HepG2 (cell line): ENCODE data around the gene IGF2. TPM values are rescaled to one million over a fixed set of nuclear protein-coding genes. Genes with fewer than 3 reads are reported as not detected.

ENCODE experiments used
- AFF4 ChIP-seq: sonication (generic); formaldehyde crosslinking; IDR thresholded peaks from 2 replicates; pipeline ENCODE4 v1.4.0; 2020; ENCODE audit warnings: missing genetic modification reagents
- ARNT ChIP-seq: fragments of 450-650 bp; IDR thresholded peaks from 2 replicates; pipeline ENCODE4 v1.6.1; 2017
- CENPBD1 ChIP-seq: sonication (generic); formaldehyde crosslinking; IDR thresholded peaks from 2 replicates; pipeline ENCODE4 v1.8.0; 2022; ENCODE audit warnings: missing genetic modification reagents, low read depth, mild to moderate bottlenecking, borderline replicate concordance
- CSRNP1 ChIP-seq: sonication (generic); formaldehyde crosslinking; IDR thresholded peaks from 2 replicates; pipeline ENCODE4 v1.8.1; 2023; ENCODE audit warnings: mild to moderate bottlenecking, missing genetic modification reagents
- HDAC1 ChIP-seq: sonication (generic); formaldehyde crosslinking; IDR thresholded peaks from 2 replicates; pipeline ENCODE4 v1.5.1; 2020; ENCODE audit warnings: mild to moderate bottlenecking, missing genetic modification reagents
- HNRNPK ChIP-seq: fragments of 200-400 bp; formaldehyde crosslinking; IDR thresholded peaks from 2 replicates; pipeline ENCODE4 v1.6.1; 2018; ENCODE audit warnings: low read length, low read depth, moderate library complexity, mild to moderate bottlenecking; ENCODE audit not compliant: poor library complexity, severe bottlenecking
- SMC3 ChIP-seq: IDR thresholded peaks from 2 replicates; pipeline ENCODE4 v1.6.1; 2011; ENCODE audit warnings: low read length, improper control_type of control experiment
- SP1 ChIP-seq, 2 experiments: fragments of 450-650 bp in 1 of 2; sonication (generic) in 1 of 2; formaldehyde crosslinking in 1 of 2; IDR thresholded peaks; 2 replicates each; pipeline versions ENCODE4 v1.4.0 to v1.6.1; 2016 to 2020; ENCODE audit warnings: missing genetic modification reagents in 1 of 2
- TARDBP ChIP-seq: sonication (generic); formaldehyde crosslinking; IDR thresholded peaks from 2 replicates; pipeline ENCODE4 v1.8.0; 2022; ENCODE audit warnings: mild to moderate bottlenecking, missing genetic modification reagents
- TEF ChIP-seq: sonication (generic); formaldehyde crosslinking; IDR thresholded peaks from 2 replicates; pipeline ENCODE4 v1.5.0; 2020; ENCODE audit warnings: missing genetic modification reagents
- ZBTB25 ChIP-seq: IDR thresholded peaks from 2 replicates; pipeline ENCODE4 v1.6.1; 2018; ENCODE audit warnings: missing genetic modification reagents
- ZFP82 ChIP-seq: sonication (generic); formaldehyde crosslinking; IDR thresholded peaks from 2 replicates; pipeline ENCODE4 v1.5.1; 2020; ENCODE audit warnings: mild to moderate bottlenecking, missing genetic modification reagents, borderline replicate concordance
- ZGPAT ChIP-seq: IDR thresholded peaks from 2 replicates; pipeline ENCODE4 v1.6.1; 2016; ENCODE audit warnings: mild to moderate bottlenecking
- ZNF414 ChIP-seq: sonication (generic); formaldehyde crosslinking; IDR thresholded peaks from 2 replicates; pipeline ENCODE4 v1.5.0; 2020; ENCODE audit warnings: missing genetic modification reagents
- ZNF776 ChIP-seq: sonication (generic); formaldehyde crosslinking; IDR thresholded peaks from 2 replicates; pipeline ENCODE4 v1.4.0; 2020; ENCODE audit warnings: mild to moderate bottlenecking, missing genetic modification reagents
- ZSCAN20 ChIP-seq: sonication (generic); formaldehyde crosslinking; IDR thresholded peaks from 2 replicates; pipeline ENCODE4 v1.4.0; 2020; ENCODE audit warnings: missing genetic modification reagents, mild to moderate bottlenecking, borderline replicate concordance
- ZSCAN25 ChIP-seq: sonication (generic); formaldehyde crosslinking; IDR thresholded peaks from 2 replicates; pipeline ENCODE4 v1.8.0; 2022; ENCODE audit warnings: mild to moderate bottlenecking, missing genetic modification reagents
- polyA plus RNA-seq, 8 experiments: library from polyadenylated mRNA; depleted of rRNA in 3 of 8; stranded (reverse) in 7 of 8; unstranded in 1 of 8; fragments of >200 nt; fragmentation: Illumina TruSeq in 4 of 8; extraction: Trizol in 4 of 8; gene quantifications; 2 replicates each; pipeline versions ENCODE4 v1.2.1 to v1.2.3, GENCODE V29; 2011 to 2016; ENCODE audit warnings: low read depth in 4 of 8, missing spikeins in 1 of 8, mixed read lengths in 1 of 8; ENCODE audit not compliant: insufficient read depth in 1 of 8
- total RNA-seq, 5 experiments: library from RNA; depleted of rRNA; stranded (reverse); fragments of >200 nt; fragmentation: Illumina TruSeq; extraction: Trizol; gene quantifications; 2 replicates each; pipeline ENCODE4 v1.2.3, GENCODE V29; 2016; ENCODE audit warnings: low read depth in 1 of 5

IGF2 gene
- total and polyA plus RNA-seq, 2 of the 13 experiments (the other 11 are each of a cell fraction or from before 2014, with no cell fraction given) = 79.1 to 254 TPM

GRCh38 chr11:2138431-2139122 is 612 bp downstream of the IGF2 start (continued):
- 0 out of 2 replicates have a peak, but pooled peaks have one; percentile 28 for TF ChIP-seq ZGPAT
- 0 out of 2 replicates have a peak, but pooled peaks have one; percentile 24 for TF ChIP-seq TARDBP (CRISPR knock-in tag)
- no peak for TF ChIP-seq ARNT
- TF ChIP-seq HDAC1 (CRISPR knock-in tag) = no peak
- peak; percentile 100 for TF ChIP-seq AFF4 (CRISPR knock-in tag)
- no peak for TF ChIP-seq ZSCAN20 (CRISPR knock-in tag)
- TF ChIP-seq ZNF414 (CRISPR knock-in tag) = no peak
- no peak for TF ChIP-seq TEF (CRISPR knock-in tag)
- TF ChIP-seq CSRNP1 (CRISPR knock-in tag) = no peak
- TF ChIP-seq ZNF776 = no peak
- no peak for TF ChIP-seq SMC3
- peak; percentile 58; the same call in 1 of the 2 replicates for TF ChIP-seq ZFP82 (CRISPR knock-in tag)
- no peak for TF ChIP-seq SP1 (IDR thresholded peaks at IDR 0.05)
- TF ChIP-seq SP1 (CRISPR knock-in tag; IDR thresholded peaks at IDR 0.05) = no peak
- TF ChIP-seq ZBTB25 = no peak
- TF ChIP-seq HNRNPK = peak; percentile 71
- TF ChIP-seq ZSCAN25 = peak; percentile 38; the same call in 1 of the 2 replicates
- TF ChIP-seq CENPBD1 (CRISPR knock-in tag) = no peak
